ENCODE results near the gene OXLD1. TPM values are rescaled to one million over a fixed set of nuclear protein-coding genes. Genes with fewer than 3 reads are reported as not detected.

Gene OXLD1
- total RNA-seq, 4 donors from 2014 or later: 3.2 to 56.1 (median 20.3) TPM

DNA sequence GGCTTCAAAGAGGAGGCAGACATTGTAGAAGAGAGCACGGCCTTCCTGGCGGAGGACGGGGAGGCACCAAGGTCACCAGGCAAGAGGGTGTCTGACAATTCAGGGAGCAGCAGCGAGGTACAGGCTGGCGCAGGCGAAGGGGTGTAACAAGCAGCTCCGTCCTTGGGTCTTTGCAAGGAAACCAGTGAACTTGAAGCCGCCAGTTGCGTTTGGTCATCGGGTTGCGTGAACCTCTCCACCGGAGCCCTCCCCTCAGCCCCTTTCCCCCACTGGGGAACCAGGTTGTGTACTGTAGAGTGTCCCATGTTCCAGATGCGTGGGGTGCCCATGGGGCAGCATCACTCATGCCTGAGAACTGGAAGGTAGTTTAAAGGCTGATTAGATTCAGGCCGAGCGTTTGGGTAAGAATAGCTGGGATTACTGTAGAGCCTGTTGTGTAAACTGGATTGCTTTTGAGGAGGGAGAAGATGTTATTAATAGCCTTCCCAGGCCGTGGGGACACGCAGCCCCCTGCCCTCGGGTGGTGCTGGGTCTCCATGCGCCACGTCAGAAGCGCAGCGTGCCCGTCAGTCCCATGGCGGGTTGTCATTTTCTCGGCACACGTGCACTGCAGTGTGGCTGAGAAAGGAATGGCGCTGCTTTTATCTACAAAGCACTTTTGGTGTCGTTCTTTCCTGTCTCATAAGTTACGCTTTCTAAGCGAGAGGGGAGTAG, 39.3 kb upstream of the OXLD1 start:
- TF ChIP-seq, protein P1, sequence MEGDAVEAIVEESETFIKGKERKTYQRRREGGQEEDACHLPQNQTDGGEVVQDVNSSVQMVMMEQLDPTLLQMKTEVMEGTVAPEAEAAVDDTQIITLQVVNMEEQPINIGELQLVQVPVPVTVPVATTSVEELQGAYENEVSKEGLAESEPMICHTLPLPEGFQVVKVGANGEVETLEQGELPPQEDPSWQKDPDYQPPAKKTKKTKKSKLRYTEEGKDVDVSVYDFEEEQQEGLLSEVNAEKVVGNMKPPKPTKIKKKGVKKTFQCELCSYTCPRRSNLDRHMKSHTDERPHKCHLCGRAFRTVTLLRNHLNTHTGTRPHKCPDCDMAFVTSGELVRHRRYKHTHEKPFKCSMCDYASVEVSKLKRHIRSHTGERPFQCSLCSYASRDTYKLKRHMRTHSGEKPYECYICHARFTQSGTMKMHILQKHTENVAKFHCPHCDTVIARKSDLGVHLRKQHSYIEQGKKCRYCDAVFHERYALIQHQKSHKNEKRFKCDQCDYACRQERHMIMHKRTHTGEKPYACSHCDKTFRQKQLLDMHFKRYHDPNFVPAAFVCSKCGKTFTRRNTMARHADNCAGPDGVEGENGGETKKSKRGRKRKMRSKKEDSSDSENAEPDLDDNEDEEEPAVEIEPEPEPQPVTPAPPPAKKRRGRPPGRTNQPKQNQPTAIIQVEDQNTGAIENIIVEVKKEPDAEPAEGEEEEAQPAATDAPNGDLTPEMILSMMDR (IDR thresholded peaks at IDR 0.05): no peak
- no peak for TF ChIP-seq POLR2A (IDR thresholded peaks at IDR 0.05)
- no peaks in the 10 kb centered on the region for H3K9me3 ChIP-seq
- H3K27ac ChIP-seq: no peak overlapping the region
- H3K4me1 ChIP-seq: peaks cover 0 to 22% of the 10 kb centered on the region in 2 donors
- H3K36me3 ChIP-seq: no peaks in the 10 kb centered on the region
- DNase-seq: no peak
- H3K27me3 ChIP-seq: no peaks in the 10 kb centered on the region
- no peak overlapping the region for H3K4me3 ChIP-seq
- intact Hi-C loops (cut with DNase I; ENCODE audit: low total_unique reads): no loop called here

GRCh38 chr17:81703747-81704654, 37.6 kb upstream of the OXLD1 start:
- H3K4me1 ChIP-seq: peaks cover 0 to 20% of the 10 kb centered on the region in 2 donors
- intact Hi-C loops (cut with DNase I; ENCODE audit: low total_unique reads): no loop called here

DNA sequence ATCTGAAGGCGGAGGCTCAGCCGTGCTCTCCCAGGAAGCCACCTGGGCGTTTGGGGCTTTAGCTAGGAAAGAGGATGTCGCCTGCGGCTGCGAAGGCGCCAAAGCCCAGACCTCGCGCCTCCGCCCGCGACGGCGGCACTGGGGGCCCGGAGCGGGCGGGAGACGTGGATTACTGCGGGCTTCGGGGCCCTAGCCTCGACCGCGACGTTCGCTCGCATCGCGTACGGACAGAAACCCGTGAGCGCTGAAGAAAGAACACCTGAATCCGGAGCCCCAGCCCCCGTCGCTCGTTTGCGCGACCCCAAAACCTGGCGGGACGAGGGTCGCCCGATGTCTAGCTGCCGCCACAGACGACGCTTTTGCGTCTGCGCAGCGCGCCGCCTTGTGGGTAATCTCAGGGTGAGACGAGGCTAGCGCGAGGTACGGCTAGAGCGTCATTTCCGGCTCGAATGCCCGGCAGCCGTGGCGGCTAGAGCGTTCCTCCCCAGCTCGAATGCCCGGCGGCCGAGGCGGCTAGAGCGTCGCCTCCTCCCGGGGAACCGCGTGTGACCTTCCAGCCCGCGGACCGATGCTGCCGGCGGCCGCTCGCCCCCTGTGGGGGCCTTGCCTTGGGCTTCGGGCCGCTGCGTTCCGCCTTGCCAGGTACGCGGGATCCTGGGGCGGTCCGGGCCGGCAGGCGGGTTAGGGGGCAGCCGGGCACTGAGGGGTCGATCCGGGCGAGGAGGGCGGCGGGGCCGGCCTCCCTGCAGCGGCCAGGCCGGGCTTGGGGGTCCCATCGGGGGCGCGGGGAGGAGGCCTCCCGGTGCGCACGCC, 36.7 kb upstream of the OXLD1 start, which contains the start of gene MRPL12:
Gene MRPL12, plus strand, starts transcription at position 434 of the 813 bp plus-strand sequence. Its CDS starts 135 bp downstream, at position 569.
- Histone ChIP-seq H3K4me3 (peak within 1 kb of the TSS; percentile 66 to 99), H3K27ac (peak within 1 kb of the TSS; percentile 82 to 92), H3K36me3 (no peaks in the 10 kb centered on the region), H3K4me1 (peaks cover 0 to 20% of the 10 kb centered on the region in 2 donors), H3K27me3 (no peaks in the 10 kb centered on the region), H3K9me3 (no peaks in the 10 kb centered on the region)
- intact Hi-C loops (cut with DNase I; ENCODE audit: low total_unique reads): no loop called here
- TF ChIP-seq POLR2A (IDR thresholded peaks at IDR 0.05): peak; percentile 68 to 89
- TF ChIP-seq, protein P1 (IDR thresholded peaks at IDR 0.05): peak in 2 of 4 experiments; percentile 44
- DNase-seq: peak; percentile 89 to 92

More at GRCh38 chr17:81703747-81704654, 37.6 kb upstream of the OXLD1 start:
- Histone ChIP-seq H3K9me3 (no peaks in the 10 kb centered on the region), H3K27ac (peak overlapping the region; percentile 82 to 92), H3K4me3 (peak overlapping the region; percentile 66 to 99), H3K27me3 (no peaks in the 10 kb centered on the region), H3K36me3 (no peaks in the 10 kb centered on the region)
- DNase-seq: no peak
- TF ChIP-seq, protein P1 (IDR thresholded peaks at IDR 0.05): no peak
- TF ChIP-seq POLR2A (IDR thresholded peaks at IDR 0.05): no peak

DNA sequence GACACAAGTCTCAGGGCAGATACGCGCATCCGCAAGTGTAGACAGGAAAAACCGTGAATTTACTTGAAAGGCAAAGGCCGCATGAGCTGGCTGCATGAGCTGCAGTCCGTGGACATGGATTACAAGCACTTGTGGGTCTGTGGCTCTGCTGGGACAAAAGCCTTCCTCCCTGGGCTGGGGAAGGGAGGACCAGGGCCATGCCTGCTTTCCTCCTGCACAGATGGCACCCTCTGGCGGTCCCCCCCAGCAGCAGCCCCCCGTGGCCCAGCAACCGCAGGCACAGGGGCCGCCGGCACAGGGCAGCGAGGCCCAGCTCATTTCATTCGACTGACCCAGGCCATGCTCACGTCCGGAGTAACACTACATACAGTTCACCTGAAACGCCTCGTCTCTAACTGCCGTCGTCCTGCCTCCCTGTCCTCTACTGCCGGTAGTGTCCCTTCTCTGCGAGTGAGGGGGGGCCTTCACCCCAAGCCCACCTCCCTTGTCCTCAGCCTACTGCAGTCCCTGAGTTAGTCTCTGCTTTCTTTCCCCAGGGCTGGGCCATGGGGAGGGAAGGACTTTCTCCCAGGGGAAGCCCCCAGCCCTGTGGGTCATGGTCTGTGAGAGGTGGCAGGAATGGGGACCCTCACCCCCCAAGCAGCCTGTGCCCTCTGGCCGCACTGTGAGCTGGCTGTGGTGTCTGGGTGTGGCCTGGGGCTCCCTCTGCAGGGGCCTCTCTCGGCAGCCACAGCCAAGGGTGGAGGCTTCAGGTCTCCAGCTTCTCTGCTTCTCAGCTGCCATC, 35.1 kb upstream of the OXLD1 start:
- Histone ChIP-seq H3K4me1 (peaks cover 0 to 20% of the 10 kb centered on the region in 2 donors), H3K9me3 (no peaks in the 10 kb centered on the region), H3K27me3 (no peaks in the 10 kb centered on the region), H3K27ac (no peak overlapping the region), H3K4me3 (no peak overlapping the region), H3K36me3 (no peaks in the 10 kb centered on the region)
- intact Hi-C loops (cut with DNase I; ENCODE audit: low total_unique reads): no loop called here
- no peak for DNase-seq
- TF ChIP-seq, protein P1 (IDR thresholded peaks at IDR 0.05): no peak
- TF ChIP-seq POLR2A (IDR thresholded peaks at IDR 0.05): no peak

All from uterus (tissue), 4 donors.